OCI-LY7 (cell line): ENCODE results near the gene TCF25.

ENCODE experiments used
- EZH2phosphoT487 ChIP-seq: fragments of 200-600 bp; sonication (generic); IDR thresholded peaks from 2 replicates; pipeline ENCODE4 v1.6.1; 2018; ENCODE audit warnings: low read depth, borderline replicate concordance, mild to moderate bottlenecking, mixed run types, antibody characterized with exemption, low read length, moderate library complexity, mixed read lengths
- TF ChIP-seq, protein P1 (sequence below): fragments of 200-600 bp; sonication (generic); conservative IDR thresholded peaks from 2 replicates; pipeline ENCODE4 v1.5.1; 2014; ENCODE audit warnings: mild to moderate bottlenecking, antibody characterized with exemption, low read length, moderate library complexity, mixed read lengths

- TF ChIP-seq, protein P1, sequence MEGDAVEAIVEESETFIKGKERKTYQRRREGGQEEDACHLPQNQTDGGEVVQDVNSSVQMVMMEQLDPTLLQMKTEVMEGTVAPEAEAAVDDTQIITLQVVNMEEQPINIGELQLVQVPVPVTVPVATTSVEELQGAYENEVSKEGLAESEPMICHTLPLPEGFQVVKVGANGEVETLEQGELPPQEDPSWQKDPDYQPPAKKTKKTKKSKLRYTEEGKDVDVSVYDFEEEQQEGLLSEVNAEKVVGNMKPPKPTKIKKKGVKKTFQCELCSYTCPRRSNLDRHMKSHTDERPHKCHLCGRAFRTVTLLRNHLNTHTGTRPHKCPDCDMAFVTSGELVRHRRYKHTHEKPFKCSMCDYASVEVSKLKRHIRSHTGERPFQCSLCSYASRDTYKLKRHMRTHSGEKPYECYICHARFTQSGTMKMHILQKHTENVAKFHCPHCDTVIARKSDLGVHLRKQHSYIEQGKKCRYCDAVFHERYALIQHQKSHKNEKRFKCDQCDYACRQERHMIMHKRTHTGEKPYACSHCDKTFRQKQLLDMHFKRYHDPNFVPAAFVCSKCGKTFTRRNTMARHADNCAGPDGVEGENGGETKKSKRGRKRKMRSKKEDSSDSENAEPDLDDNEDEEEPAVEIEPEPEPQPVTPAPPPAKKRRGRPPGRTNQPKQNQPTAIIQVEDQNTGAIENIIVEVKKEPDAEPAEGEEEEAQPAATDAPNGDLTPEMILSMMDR = no peak
- TF ChIP-seq EZH2phosphoT487 = no peak
Measured at GRCh38 chr16:89952049-89952448, 78.7 kb downstream of the TCF25 start.
